GM12878 (cell line): ENCODE results near the gene PDGFA. TPM values are rescaled to one million over a fixed set of nuclear protein-coding genes. Genes with fewer than 3 reads are reported as not detected.

Experiments used
- ATAC-seq: fragments of 200-7000 bp; cut with Tn5 transposase; 3 replicates; pipeline ENCODE4 v1.9.1; 2020; ENCODE audit warnings: mild to moderate bottlenecking, moderate library complexity
- BruUV-seq: library from RNA; stranded (reverse); fragments of 400-500 nt; replicated peaks from 2 replicates; lab custom pipeline; 2021; lab: Mats Ljungman, UMichigan
- CTCF ChIA-PET: fragments of 300-600 bp; sonication (Branson Sonifier 250); formaldehyde crosslinking; extraction: SDS; loops from one replicate; lab custom pipeline; 2021; ENCODE audit warnings: inconsistent platforms; lab: Yijun Ruan, JAX
- POLR2A ChIA-PET: fragments of 350-600 bp; formaldehyde crosslinking; extraction: SDS; loops from one replicate; lab custom pipeline; 2021; ENCODE audit warnings: inconsistent platforms; lab: Charles Lee
- RAD21 ChIA-PET: fragments of 300-600 bp; sonication (Branson Sonifier 250); formaldehyde crosslinking; loops from one replicate; lab custom pipeline; 2023; ENCODE audit warnings: antibody characterized with exemption; ENCODE audit not compliant: unreplicated experiment; lab: Charles Lee
- SMC1A ChIA-PET: fragments of 300-600 bp; sonication (Branson Sonifier 250); formaldehyde crosslinking; loops from one replicate; lab custom pipeline; 2023; ENCODE audit not compliant: unreplicated experiment, uncharacterized antibody; lab: Charles Lee
- DNase-seq: peaks from one replicate; pipeline ENCODE4 v3.0.0-alpha.2; 2011; ENCODE audit warnings: low read depth, low spot score
- FAIRE-seq: peaks from 3 replicates; lab custom pipeline; 2011; peaks lifted over from hg19 to GRCh38; lab: Jason Lieb, UNC
- H2AFZ ChIP-seq: 2 replicates; pipeline ENCODE4 v1.6.0; 2011; ENCODE audit warnings: low read depth, low read length, control low read depth; ENCODE audit not compliant: control insufficient read depth
- H3K27ac ChIP-seq: 2 replicates; pipeline ENCODE4 v1.5.1; 2011; ENCODE audit warnings: control low read depth; ENCODE audit not compliant: control insufficient read depth, insufficient read depth
- H3K27me3 ChIP-seq, 2 experiments: replicated peaks in 1 of 2; 2 replicates each; pipeline versions ENCODE4 v1.6.0 to v1.6.1; 2011; ENCODE audit warnings: low read length in 1 of 2; ENCODE audit not compliant: control insufficient read depth in 2 of 2, insufficient read depth in 2 of 2
- H3K36me3 ChIP-seq, 2 experiments: 2 replicates each; pipeline ENCODE4 v1.5.1; 2011; ENCODE audit warnings: low read length in 1 of 2; ENCODE audit not compliant: control insufficient read depth in 2 of 2, insufficient read depth in 2 of 2
- H3K4me1 ChIP-seq: 2 replicates; pipeline ENCODE4 v1.6.1; 2011; ENCODE audit warnings: mild to moderate bottlenecking, low read length, moderate library complexity, mixed read lengths; ENCODE audit not compliant: control insufficient read depth, insufficient read depth
- H3K4me2 ChIP-seq: 2 replicates; pipeline ENCODE4 v1.6.0; 2011; ENCODE audit warnings: control low read depth; ENCODE audit not compliant: control insufficient read depth, insufficient read depth
- H3K4me3 ChIP-seq: fragments of 200-600 bp; sonication (generic); 2 replicates; pipeline ENCODE4 v1.5.1; 2016
- H3K79me2 ChIP-seq: 2 replicates; pipeline ENCODE4 v1.6.0; 2011; ENCODE audit warnings: low read length; ENCODE audit not compliant: control insufficient read depth, insufficient read depth
- H3K9ac ChIP-seq: 2 replicates; pipeline ENCODE4 v1.8.0; 2011; ENCODE audit warnings: low read length, control low read depth, mixed read lengths; ENCODE audit not compliant: control insufficient read depth, insufficient read depth
- H3K9me3 ChIP-seq: replicated peaks from 3 replicates; pipeline ENCODE4 v1.5.1; 2011; ENCODE audit warnings: mild to moderate bottlenecking, low read length; ENCODE audit not compliant: control insufficient read depth, insufficient read depth
- H4K20me1 ChIP-seq: 2 replicates; pipeline ENCODE4 v1.6.0; 2011; ENCODE audit not compliant: control insufficient read depth, insufficient read depth
- BHLHE40 ChIP-seq, 2 experiments: fragments of 450-650 bp in 1 of 2; IDR thresholded peaks; 2 replicates each; pipeline ENCODE4 v1.6.1; 2011 to 2017; ENCODE audit warnings: low read depth in 2 of 2, borderline replicate concordance in 1 of 2, improper control_type of control experiment in 1 of 2, low read length in 1 of 2, mild to moderate bottlenecking in 1 of 2
- HDAC2 ChIP-seq: fragments of 200-600 bp; sonication (generic); IDR thresholded peaks from 2 replicates; pipeline ENCODE4 v1.6.1; 2017
- IKZF1 ChIP-seq: fragments of 450-650 bp; conservative IDR thresholded peaks from 2 replicates; pipeline ENCODE4 v1.6.1; 2017; ENCODE audit warnings: antibody characterized with exemption, mild to moderate bottlenecking
- MLLT1 ChIP-seq: fragments of 450-650 bp; IDR thresholded peaks from 2 replicates; pipeline ENCODE4 v1.6.1; 2016; ENCODE audit warnings: mild to moderate bottlenecking
- NBN ChIP-seq: fragments of 450-650 bp; IDR thresholded peaks from 2 replicates; pipeline ENCODE4 v1.6.1; 2016
- NR2F1 ChIP-seq: fragments of 450-650 bp; conservative IDR thresholded peaks from 2 replicates; pipeline ENCODE4 v1.6.1; 2017; ENCODE audit warnings: mild to moderate bottlenecking
- RB1 ChIP-seq: fragments of 450-650 bp; formaldehyde crosslinking; IDR thresholded peaks from 2 replicates; pipeline ENCODE4 v1.6.1; 2017; ENCODE audit warnings: mild to moderate bottlenecking, borderline replicate concordance
- TBL1XR1 ChIP-seq: IDR thresholded peaks from 2 replicates; pipeline ENCODE4 v1.6.1; 2012; ENCODE audit warnings: low read depth, low read length, improper control_type of control experiment
- WGBS: methylation state at CpG from one replicate; pipeline ENCODE4 v1.1.6; 2016; ENCODE audit warnings: low lambda C conversion rate; ENCODE audit not compliant: insufficient replicate concordance, insufficient coverage; ENCODE audit errors: missing lambda C conversion rate; 5-methylcytosine and 5-hydroxymethylcytosine counted together
- in situ Hi-C: fragments of 300-500 bp; cut with MboI; formaldehyde crosslinking; loops from 9 replicates; pipeline ENCODE4 v1.14.3; 2018; ENCODE audit warnings: mixed read lengths
- intact Hi-C: fragments of 100-400 bp; cut with micrococcal nuclease; formaldehyde crosslinking; loops from one replicate; pipeline ENCODE4 v1.14.2; 2022; ENCODE audit not compliant: unreplicated experiment
- polyA plus RNA-seq, 11 experiments: library from polyadenylated mRNA; depleted of rRNA in 4 of 11; unstranded in 6 of 11; stranded (reverse) in 5 of 11; fragments of >200 nt; fragmentation: Nextera tagmentation in 4 of 11; fragmentation: Illumina TruSeq in 1 of 11; extraction: Ambion mirVana in 4 of 11; extraction: Trizol in 1 of 11; gene quantifications; 1 replicate in 1 of 11; 2 replicates in 10 of 11; pipeline versions ENCODE4 v1.2.1 to v1.2.3, GENCODE V29; 2011 to 2016; ENCODE audit warnings: inconsistent platforms in 2 of 11, missing spikeins in 2 of 11, low read depth in 1 of 11
- total RNA-seq, 4 experiments: library from RNA; depleted of rRNA in 3 of 4; stranded (reverse); fragments of >200 nt in 3 of 4; fragmentation: Illumina TruSeq in 1 of 4; extraction: Trizol in 1 of 4; gene quantifications; 2 replicates each; pipeline versions ENCODE4 v1.2.1 to v1.2.3, GENCODE V29; 2013 to 2021

PDGFA gene
- total and polyA plus RNA-seq, 10 of the 15 experiments (the other 5 are each of a cell fraction or from before 2014, with no cell fraction given), result 2.5 to 10.0 (median 5.6) TPM

GRCh38 chr7:517774-518629, 1.6 kb downstream of the PDGFA start:
- ChIA-PET RAD21 (interaction anchor here (1.0 kb wide), 2 partner anchors 14 to 86 kb away, joined by 5 to 6 read pairs; no protein-coding TSS in a partner anchor), SMC1A (no interaction called here), POLR2A (interaction anchor here (0.9 kb wide), 1 partner anchor 85 kb away, joined by 4 read pairs; no protein-coding TSS in a partner anchor), CTCF (interaction anchor here (0.7 kb wide), 1 partner anchor 117 kb away, joined by 3 read pairs; no protein-coding TSS in a partner anchor)
- no peak for DNase-seq
- H3K36me3 ChIP-seq, result no peaks in the 10 kb centered on the region; a peak in 1 of 4 replicates
- TSS peak; percentile 70 for BruUV-seq
- no peak for FAIRE-seq
- H3K27me3 ChIP-seq, result peaks cover 2 to 3% of the 10 kb centered on the region in 2 experiments; a peak in 3 of 4 replicates
- H4K20me1 ChIP-seq, result no peaks in the 10 kb centered on the region
- peaks cover 14% of the 10 kb centered on the region for H3K4me1 ChIP-seq
- ATAC-seq, result peak; percentile 13
- H3K4me2 ChIP-seq, result peak overlapping the region; percentile 59
- in situ Hi-C loops, result no loop called here
- intact Hi-C loops, result no loop called here
- peak overlapping the region; percentile 64 for H3K4me3 ChIP-seq
- H2AFZ ChIP-seq, result no peak overlapping the region
- peak; percentile 37 for TF ChIP-seq IKZF1
- 0 out of 2 replicates have a peak, but pooled peaks have one; percentile 25 for TF ChIP-seq RB1
- TF ChIP-seq MLLT1, result peak; percentile 33; the same call in 1 of the 2 replicates
- peak; percentile 9; the same call in 1 of the 2 replicates for TF ChIP-seq NR2F1
- no peak for TF ChIP-seq HDAC2
- no peak for TF ChIP-seq TBL1XR1
- TF ChIP-seq NBN, result 0 out of 2 replicates have a peak, but pooled peaks have one; percentile 28
- peak in 1 of 2 experiments; percentile 46; a peak in 1 of 4 replicates for TF ChIP-seq BHLHE40 (IDR thresholded peaks at IDR 0.05; ENCODE audit: borderline replicate concordance in 1 of 2, low read depth in 2 of 2, low read length in 1 of 2)
- H3K79me2 ChIP-seq, result no peaks in the 10 kb centered on the region
- no peaks in the 10 kb centered on the region for H3K9me3 ChIP-seq
- WGBS, result 2% methylated on average over 28 of the region's 70 CpGs
- H3K9ac ChIP-seq, result 0 out of 2 replicates have a peak overlapping the region, but pooled peaks have one; percentile 16
- no peak overlapping the region for H3K27ac ChIP-seq
